H1 (cell line): ENCODE results near the gene LZTFL1. TPM values are rescaled to one million over a fixed set of nuclear protein-coding genes. Genes with fewer than 3 reads are reported as not detected.

Experiments used
- CTCF ChIA-PET: fragments of 300-600 bp; sonication (Branson Sonifier 250); formaldehyde crosslinking; loops from one replicate; lab custom pipeline; 2021; ENCODE audit not compliant: partially characterized antibody; lab: Charles Lee
- POLR2A ChIA-PET: fragments of 300-600 bp; sonication (Branson Sonifier 250); formaldehyde crosslinking; loops from one replicate; lab custom pipeline; 2021; ENCODE audit warnings: inconsistent platforms; ENCODE audit not compliant: partially characterized antibody; lab: Charles Lee
- DNase-seq, 2 experiments: peaks; one replicate each; pipeline versions ENCODE4 v3.0.0 to v3.0.0-alpha.2; 2010 to 2022; ENCODE audit warnings: low spot score in 2 of 2, low read depth in 1 of 2, mixed read lengths in 1 of 2
- FAIRE-seq: peaks from 2 replicates; lab custom pipeline; 2011; peaks lifted over from hg19 to GRCh38; lab: Jason Lieb, UNC
- H2AFZ ChIP-seq: 2 replicates; pipeline ENCODE4 v1.8.1; 2012; ENCODE audit warnings: low read length, inconsistent platforms
- H2AK5ac ChIP-seq: 2 replicates; pipeline ENCODE4 v1.6.1; 2013; ENCODE audit warnings: low read depth, low read length
- H2BK120ac ChIP-seq: replicated peaks from 2 replicates; pipeline ENCODE3; 2013; ENCODE audit warnings: low read depth, low read length, inconsistent platforms
- H2BK12ac ChIP-seq: 2 replicates; pipeline ENCODE4 v1.6.1; 2013; ENCODE audit warnings: low read depth, low read length
- H2BK15ac ChIP-seq: 2 replicates; pipeline ENCODE4 v1.6.1; 2013; ENCODE audit warnings: low read length
- H2BK20ac ChIP-seq: 2 replicates; pipeline ENCODE4 v1.6.1; 2013; ENCODE audit warnings: low read length
- H2BK5ac ChIP-seq: 2 replicates; pipeline ENCODE4 v1.6.1; 2013; ENCODE audit warnings: low read depth, low read length
- H3K14ac ChIP-seq: 2 replicates; pipeline ENCODE4 v1.6.1; 2013; ENCODE audit warnings: inconsistent platforms; ENCODE audit not compliant: insufficient read length
- H3K18ac ChIP-seq: 2 replicates; pipeline ENCODE4 v1.6.1; 2013; ENCODE audit warnings: low read length; ENCODE audit errors: extremely low read depth
- H3K23ac ChIP-seq: 2 replicates; pipeline ENCODE4 v1.6.1; 2013; ENCODE audit warnings: inconsistent platforms; ENCODE audit not compliant: insufficient read length
- H3K23me2 ChIP-seq: 2 replicates; pipeline ENCODE4 v1.6.1; 2013; ENCODE audit warnings: low read depth, low read length
- H3K27ac ChIP-seq: 2 replicates; pipeline ENCODE4 v1.6.1; 2011; ENCODE audit warnings: low read depth, low read length, inconsistent platforms
- H3K27me3 ChIP-seq, 4 experiments: replicated peaks in 1 of 4; 1 replicate in 1 of 4; 2 replicates in 3 of 4; pipeline versions ENCODE4 v1.6.1 to v1.8.1; 2011 to 2013; ENCODE audit warnings: low read length in 3 of 4, mild to moderate bottlenecking in 3 of 4, inconsistent platforms in 2 of 4, mixed read lengths in 2 of 4, moderate library complexity in 1 of 4; ENCODE audit not compliant: control insufficient read depth in 3 of 4, insufficient read depth in 3 of 4; ENCODE audit errors: extremely low read depth in 1 of 4
- H3K36me3 ChIP-seq, 4 experiments: 2 replicates each; pipeline versions ENCODE4 v1.6.1 to v1.8.1; 2011 to 2013; ENCODE audit warnings: mild to moderate bottlenecking in 4 of 4, low read length in 3 of 4, moderate library complexity in 2 of 4, control low read depth in 1 of 4, inconsistent platforms in 1 of 4; ENCODE audit not compliant: insufficient read depth in 4 of 4, control insufficient read depth in 2 of 4
- H3K4ac ChIP-seq: replicated peaks from 2 replicates; pipeline ENCODE3; 2013; ENCODE audit warnings: low read length, low read depth, mixed read lengths, inconsistent platforms; ENCODE audit not compliant: insufficient read length
- H3K4me1 ChIP-seq, 4 experiments: replicated peaks in 1 of 4; 1 replicate in 1 of 4; 2 replicates in 3 of 4; pipeline versions ENCODE4 v1.6.1 to v1.8.1; 2011 to 2013; ENCODE audit warnings: low read length in 3 of 4, inconsistent platforms in 2 of 4, mixed read lengths in 1 of 4; ENCODE audit not compliant: insufficient read depth in 4 of 4, control insufficient read depth in 3 of 4
- H3K4me2 ChIP-seq, 2 experiments: 2 replicates each; pipeline versions ENCODE4 v1.6.1 to v1.8.1; 2011 to 2013; ENCODE audit warnings: low read depth in 2 of 2, low read length in 2 of 2, control low read depth in 1 of 2, inconsistent platforms in 1 of 2, mild to moderate bottlenecking in 1 of 2; ENCODE audit not compliant: insufficient read depth in 1 of 2
- H3K4me3 ChIP-seq, 4 experiments: fragments of 200-600, 300-600 bp in 1 of 4; sonication (generic), shearing (Covaris generic), sonication (Bioruptor Twin) in 1 of 4; 2 replicates each; pipeline versions ENCODE4 v1.5.1 to v1.8.1; 2011 to 2016; ENCODE audit warnings: low read length in 4 of 4, low read depth in 3 of 4, control low read depth in 2 of 4, inconsistent platforms in 2 of 4, mild to moderate bottlenecking in 2 of 4, mixed read lengths in 1 of 4, moderate library complexity in 1 of 4; ENCODE audit not compliant: insufficient read depth in 2 of 4; ENCODE audit errors: extremely low read depth in 1 of 4
- H3K56ac ChIP-seq: replicated peaks from 2 replicates; pipeline ENCODE3; 2013; ENCODE audit warnings: low read depth, mild to moderate bottlenecking, mixed read lengths, low read length, inconsistent platforms; ENCODE audit not compliant: insufficient read length
- H3K79me1 ChIP-seq: 2 replicates; pipeline ENCODE4 v1.6.1; 2013; ENCODE audit warnings: low read depth, low read length, control low read depth
- H3K79me2 ChIP-seq, 2 experiments: 2 replicates each; pipeline versions ENCODE4 v1.6.1 to v1.8.1; 2012 to 2013; ENCODE audit warnings: low read length in 2 of 2, mild to moderate bottlenecking in 2 of 2, inconsistent platforms in 1 of 2; ENCODE audit not compliant: insufficient read depth in 2 of 2, control insufficient read depth in 1 of 2
- H3K9ac ChIP-seq, 4 experiments: replicated peaks in 1 of 4; 1 replicate in 1 of 4; 2 replicates in 3 of 4; pipeline versions ENCODE4 v1.6.1 to v1.8.1; 2011 to 2013; ENCODE audit warnings: low read depth in 3 of 4, low read length in 3 of 4, control low read depth in 2 of 4, mild to moderate bottlenecking in 2 of 4, moderate library complexity in 2 of 4, inconsistent platforms in 1 of 4; ENCODE audit errors: extremely low read depth in 1 of 4
- H3K9me3 ChIP-seq, 2 experiments: 2 replicates each; pipeline versions ENCODE4 v1.6.1 to v1.8.1; 2012 to 2013; ENCODE audit warnings: mild to moderate bottlenecking in 2 of 2, moderate library complexity in 2 of 2, control low read depth in 1 of 2, inconsistent platforms in 1 of 2, low read depth in 1 of 2, low read length in 1 of 2, mixed read lengths in 1 of 2; ENCODE audit not compliant: insufficient read depth in 2 of 2
- H4K20me1 ChIP-seq, 2 experiments: replicated peaks in 1 of 2; 2 replicates each; pipeline versions ENCODE3 to v1.8.1; 2011 to 2013; ENCODE audit warnings: inconsistent platforms in 2 of 2, low read length in 2 of 2, mild to moderate bottlenecking in 1 of 2; ENCODE audit not compliant: insufficient read depth in 2 of 2, control insufficient read depth in 1 of 2
- H4K5ac ChIP-seq: 2 replicates; pipeline ENCODE4 v1.6.1; 2013; ENCODE audit warnings: low read length, low read depth, mixed read lengths, inconsistent platforms; ENCODE audit not compliant: insufficient read length
- H4K8ac ChIP-seq: 2 replicates; pipeline ENCODE4 v1.8.0; 2013; ENCODE audit warnings: mild to moderate bottlenecking, moderate library complexity, low read length, inconsistent platforms; ENCODE audit not compliant: insufficient read depth; ENCODE audit errors: extremely low read depth
- H4K91ac ChIP-seq: replicated peaks from 2 replicates; pipeline ENCODE3; 2013; ENCODE audit warnings: low read length, mixed read lengths, inconsistent platforms; ENCODE audit not compliant: insufficient read length
- BCL11A ChIP-seq, 2 experiments: IDR thresholded peaks; one replicate each; pipeline ENCODE4 v1.6.1; 2011; ENCODE audit warnings: low read depth in 2 of 2, low read length in 2 of 2, mild to moderate bottlenecking in 2 of 2
- CTBP2 ChIP-seq: IDR thresholded peaks from 2 replicates; pipeline ENCODE4 v1.7.0; 2011; ENCODE audit warnings: borderline replicate concordance, mild to moderate bottlenecking, moderate library complexity, mixed read lengths, low read length; ENCODE audit not compliant: insufficient read depth, insufficient read length
- FOSL1 ChIP-seq: IDR thresholded peaks from 2 replicates; pipeline ENCODE4 v1.6.1; 2011; ENCODE audit warnings: mild to moderate bottlenecking, low read depth, low read length, moderate library complexity; ENCODE audit not compliant: insufficient read depth
- JUN ChIP-seq: IDR thresholded peaks from 2 replicates; pipeline ENCODE4 v1.6.1; 2011; ENCODE audit warnings: low read depth, mild to moderate bottlenecking, improper control_type of control experiment, low read length
- RXRA ChIP-seq: IDR thresholded peaks from 2 replicates; pipeline ENCODE4 v1.6.1; 2011; ENCODE audit warnings: low read depth, mild to moderate bottlenecking, low read length, moderate library complexity; ENCODE audit not compliant: insufficient read depth
- SIRT6 ChIP-seq: IDR thresholded peaks from one replicate; pipeline ENCODE4 v1.7.1; 2012; ENCODE audit warnings: low read length, inconsistent platforms
- TAF1 ChIP-seq: IDR thresholded peaks from 2 replicates; pipeline ENCODE4 v1.6.1; 2011; ENCODE audit warnings: mild to moderate bottlenecking, low read depth, low read length
- TBP ChIP-seq: IDR thresholded peaks from 2 replicates; pipeline ENCODE4 v1.6.1; 2011; ENCODE audit warnings: low read depth, low read length, improper control_type of control experiment
- TCF12 ChIP-seq: IDR thresholded peaks from 2 replicates; pipeline ENCODE4 v1.6.1; 2011; ENCODE audit warnings: low read depth, mild to moderate bottlenecking, low read length
- WGBS, 2 experiments: shearing (Covaris generic) in 1 of 2; methylation state at CpG; one replicate each; pipeline versions ENCODE4 v1.1.6 to v1.1.7; 2013 to 2015; ENCODE audit warnings: low lambda C conversion rate in 2 of 2, mixed read lengths in 2 of 2, inconsistent platforms in 1 of 2, low coverage in 1 of 2, missing lambda C conversion rate in 1 of 2; ENCODE audit not compliant: insufficient replicate concordance in 2 of 2, insufficient coverage in 1 of 2, insufficient read length in 1 of 2; ENCODE audit errors: extremely low coverage in 1 of 2, missing lambda C conversion rate in 1 of 2; 5-methylcytosine and 5-hydroxymethylcytosine counted together
- polyA plus RNA-seq, 7 experiments: library from polyadenylated mRNA; depleted of rRNA in 3 of 7; stranded (reverse) in 5 of 7; unstranded in 2 of 7; fragments of >200 nt in 5 of 7; fragments of 200-250 nt in 2 of 7; gene quantifications; 1 replicate in 5 of 7; 2 replicates in 1 of 7; 4 replicates in 1 of 7; pipeline versions ENCODE4 v1.2.1 to v1.2.3, GENCODE V29; 2011 to 2013; ENCODE audit warnings: missing spikeins in 2 of 7, mixed read lengths in 2 of 7
- total RNA-seq: library from RNA; stranded (reverse); fragmentation: NEBNext Ultra II Directional; extraction: Animal tissue kit (Norgen Biotek cat#: 25700); gene quantifications from 2 replicates; pipeline ENCODE4 v1.2.1, GENCODE V29; 2021
- TF ChIP-seq, protein P1 (sequence below): IDR thresholded peaks from 2 replicates; pipeline ENCODE4 v1.6.1; 2011; ENCODE audit warnings: low read depth, mild to moderate bottlenecking, low read length; ENCODE audit not compliant: insufficient read depth
- TF ChIP-seq, protein P2 (sequence below), 3 experiments: IDR thresholded peaks; 1 replicate in 2 of 3; 2 replicates in 1 of 3; pipeline versions ENCODE4 v1.5.1 to v1.6.1; 2011; ENCODE audit warnings: low read length in 3 of 3, mild to moderate bottlenecking in 3 of 3, inconsistent platforms in 2 of 3, low read depth in 1 of 3, moderate library complexity in 1 of 3; ENCODE audit not compliant: insufficient read depth in 1 of 3; ENCODE audit errors: control extremely low read depth in 1 of 3

The LZTFL1 gene
- total and polyA plus RNA-seq, 2 of the 8 experiments (the other 6 are each of a cell fraction or from before 2014, with no cell fraction given), result 8.7 to 11.5 TPM

DNA sequence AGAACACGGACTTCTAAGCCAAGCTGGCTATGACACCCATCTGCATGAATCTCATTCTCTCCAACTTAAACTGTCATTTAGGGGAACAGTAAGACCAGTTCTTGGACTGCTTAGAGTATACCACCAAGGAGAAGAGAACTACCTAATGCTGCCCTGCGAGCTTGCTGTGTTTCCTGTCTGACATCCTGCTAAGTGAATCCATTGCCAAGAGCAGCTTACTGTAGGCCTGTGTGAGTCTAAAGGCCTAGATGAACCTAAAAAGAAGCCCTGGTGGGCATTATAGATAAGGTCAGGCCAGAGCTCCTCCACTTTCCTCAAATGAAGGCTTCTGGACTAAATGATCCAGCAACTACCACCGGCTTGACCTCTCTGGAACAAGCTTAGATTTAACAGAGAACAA is 15.0 kb downstream of the LZTFL1 start:
- 98% methylated on average over 3 of the region's 3 CpGs; no CpG with 5 or more reads in 1 of the 2 experiments for WGBS, 2 experiments
- CTCF ChIA-PET, result interaction anchor here (3.3 kb wide), 1 partner anchor 66 kb away, joined by 14 read pairs; no protein-coding TSS in a partner anchor
- H3K27me3 ChIP-seq, result no peaks in the 10 kb centered on the region
- H3K23me2 ChIP-seq, result no peaks in the 10 kb centered on the region
- no peak overlapping the region for H4K5ac ChIP-seq
- TF ChIP-seq TAF1, result no peak
- TF ChIP-seq CTBP2, result no peak
- no peak for TF ChIP-seq FOSL1
- TF ChIP-seq, protein P1, sequence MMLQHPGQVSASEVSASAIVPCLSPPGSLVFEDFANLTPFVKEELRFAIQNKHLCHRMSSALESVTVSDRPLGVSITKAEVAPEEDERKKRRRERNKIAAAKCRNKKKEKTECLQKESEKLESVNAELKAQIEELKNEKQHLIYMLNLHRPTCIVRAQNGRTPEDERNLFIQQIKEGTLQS, result no peak
- TF ChIP-seq BCL11A (IDR thresholded peaks at IDR 0.05; ENCODE audit: low read depth in 2 of 2, low read length in 2 of 2), result no peak
- TF ChIP-seq, protein P2, sequence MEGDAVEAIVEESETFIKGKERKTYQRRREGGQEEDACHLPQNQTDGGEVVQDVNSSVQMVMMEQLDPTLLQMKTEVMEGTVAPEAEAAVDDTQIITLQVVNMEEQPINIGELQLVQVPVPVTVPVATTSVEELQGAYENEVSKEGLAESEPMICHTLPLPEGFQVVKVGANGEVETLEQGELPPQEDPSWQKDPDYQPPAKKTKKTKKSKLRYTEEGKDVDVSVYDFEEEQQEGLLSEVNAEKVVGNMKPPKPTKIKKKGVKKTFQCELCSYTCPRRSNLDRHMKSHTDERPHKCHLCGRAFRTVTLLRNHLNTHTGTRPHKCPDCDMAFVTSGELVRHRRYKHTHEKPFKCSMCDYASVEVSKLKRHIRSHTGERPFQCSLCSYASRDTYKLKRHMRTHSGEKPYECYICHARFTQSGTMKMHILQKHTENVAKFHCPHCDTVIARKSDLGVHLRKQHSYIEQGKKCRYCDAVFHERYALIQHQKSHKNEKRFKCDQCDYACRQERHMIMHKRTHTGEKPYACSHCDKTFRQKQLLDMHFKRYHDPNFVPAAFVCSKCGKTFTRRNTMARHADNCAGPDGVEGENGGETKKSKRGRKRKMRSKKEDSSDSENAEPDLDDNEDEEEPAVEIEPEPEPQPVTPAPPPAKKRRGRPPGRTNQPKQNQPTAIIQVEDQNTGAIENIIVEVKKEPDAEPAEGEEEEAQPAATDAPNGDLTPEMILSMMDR (IDR thresholded peaks at IDR 0.05; ENCODE audit: control extremely low read depth in 1 of 3, insufficient read depth in 1 of 3, low read depth in 1 of 3, low read length in 3 of 3), result no peak
- TF ChIP-seq JUN, result no peak
- TF ChIP-seq SIRT6, result no peak
- TF ChIP-seq TBP, result no peak
- no peak for TF ChIP-seq RXRA
- TF ChIP-seq TCF12, result no peak
- H3K4me3 ChIP-seq, result no peak overlapping the region
- H3K4ac ChIP-seq, result no peak overlapping the region
- H3K79me2 ChIP-seq, result no peaks in the 10 kb centered on the region
- POLR2A ChIA-PET, result no interaction called here
- H3K9ac ChIP-seq, result no peak overlapping the region
- no peak overlapping the region for H2AK5ac ChIP-seq
- H3K18ac ChIP-seq, result no peak overlapping the region
- no peak overlapping the region for H2BK15ac ChIP-seq
- no peaks in the 10 kb centered on the region for H3K9me3 ChIP-seq
- H3K14ac ChIP-seq, result no peak overlapping the region
- no peak overlapping the region for H4K8ac ChIP-seq
- no peak overlapping the region for H3K27ac ChIP-seq
- FAIRE-seq (no peak), DNase-seq (no peak)
- H2BK5ac ChIP-seq, result no peak overlapping the region
- no peak overlapping the region for H3K4me2 ChIP-seq
- no peaks in the 10 kb centered on the region for H3K4me1 ChIP-seq
- no peak overlapping the region for H2BK20ac ChIP-seq
- no peak overlapping the region for H2BK120ac ChIP-seq
- no peak overlapping the region for H2BK12ac ChIP-seq
- no peak overlapping the region for H4K91ac ChIP-seq
- H2AFZ ChIP-seq, result no peak overlapping the region
- no peak overlapping the region for H3K23ac ChIP-seq
- no peaks in the 10 kb centered on the region for H3K79me1 ChIP-seq
- H3K56ac ChIP-seq, result no peak overlapping the region
- peaks cover 0 to 2% of the 10 kb centered on the region in 2 experiments for H4K20me1 ChIP-seq
- peaks cover 0 to 6% (median 2%) of the 10 kb centered on the region in 4 experiments; a peak in 4 of 8 replicates for H3K36me3 ChIP-seq
